ENCODE measurements around the gene PLEKHN1.

The PLEKHN1 gene

GRCh38 chr1:938088-938683, 28.1 kb upstream of the PLEKHN1 start:
- peaks cover 94% of the 10 kb centered on the region for H3K27me3 ChIP-seq (ENCODE audit: control insufficient read depth, insufficient read depth, low read length, poor library complexity, severe bottlenecking)
- 79 to 83% methylated on average over 15 of the region's 15 CpGs for WGBS, 2 experiments

GRCh38 chr1:938711-939489, 27.4 kb upstream of the PLEKHN1 start:
- 32 to 34% methylated on average over 30 of the region's 30 CpGs for WGBS, 2 experiments
- Histone ChIP-seq H3K36me3 (ENCODE audit: control insufficient read depth, insufficient read depth, low read length) (no peaks in the 10 kb centered on the region), H3K27ac (ENCODE audit: insufficient read depth, low read depth, low read length, poor library complexity, severe bottlenecking) (no peak overlapping the region), H3K4me3 (ENCODE audit: insufficient read depth, low read depth, low read length) (no peak overlapping the region), H3K4me1 (ENCODE audit: control insufficient read depth, insufficient read depth, low read length) (peaks cover 51% of the 10 kb centered on the region), H3K9me3 (ENCODE audit: control insufficient read depth, low read length) (no peaks in the 10 kb centered on the region), H3K27me3 (ENCODE audit: control insufficient read depth, insufficient read depth, low read length, poor library complexity, severe bottlenecking) (peaks cover 94% of the 10 kb centered on the region)

More at GRCh38 chr1:938088-938683, 28.1 kb upstream of the PLEKHN1 start:
- H3K4me3 ChIP-seq (ENCODE audit: insufficient read depth, low read depth, low read length): no peak overlapping the region
- no peaks in the 10 kb centered on the region for H3K9me3 ChIP-seq (ENCODE audit: control insufficient read depth, low read length)
- H3K4me1 ChIP-seq (ENCODE audit: control insufficient read depth, insufficient read depth, low read length): peaks cover 52% of the 10 kb centered on the region
- H3K36me3 ChIP-seq (ENCODE audit: control insufficient read depth, insufficient read depth, low read length): no peaks in the 10 kb centered on the region
- no peak overlapping the region for H3K27ac ChIP-seq (ENCODE audit: insufficient read depth, low read depth, low read length, poor library complexity, severe bottlenecking)

- no peaks in the 10 kb centered on the region for H3K9me3 ChIP-seq (ENCODE audit: control insufficient read depth, low read length)
- no peak overlapping the region for H3K27ac ChIP-seq (ENCODE audit: insufficient read depth, low read depth, low read length, poor library complexity, severe bottlenecking)
- H3K27me3 ChIP-seq (ENCODE audit: control insufficient read depth, insufficient read depth, low read length, poor library complexity, severe bottlenecking): peaks cover 95% of the 10 kb centered on the region
- 10 to 11% methylated on average over 21 of the region's 21 CpGs for WGBS, 2 experiments
- H3K4me3 ChIP-seq (ENCODE audit: insufficient read depth, low read depth, low read length): peak overlapping the region; percentile 14
- peaks cover 51% of the 10 kb centered on the region for H3K4me1 ChIP-seq (ENCODE audit: control insufficient read depth, insufficient read depth, low read length)
- no peaks in the 10 kb centered on the region for H3K36me3 ChIP-seq (ENCODE audit: control insufficient read depth, insufficient read depth, low read length)
Measured at GRCh38 chr1:939511-940106, 26.7 kb upstream of the PLEKHN1 start.

GRCh38 chr1:940107-941014, 25.9 kb upstream of the PLEKHN1 start:
- Histone ChIP-seq H3K9me3 (ENCODE audit: control insufficient read depth, low read length) (no peaks in the 10 kb centered on the region), H3K4me3 (ENCODE audit: insufficient read depth, low read depth, low read length) (peak overlapping the region; percentile 14), H3K4me1 (ENCODE audit: control insufficient read depth, insufficient read depth, low read length) (peaks cover 46% of the 10 kb centered on the region), H3K27me3 (ENCODE audit: control insufficient read depth, insufficient read depth, low read length, poor library complexity, severe bottlenecking) (peaks cover 88% of the 10 kb centered on the region), H3K27ac (ENCODE audit: insufficient read depth, low read depth, low read length, poor library complexity, severe bottlenecking) (no peak overlapping the region), H3K36me3 (ENCODE audit: control insufficient read depth, insufficient read depth, low read length) (no peaks in the 10 kb centered on the region)
- 1% methylated on average over 86 of the region's 86 CpGs for WGBS, 2 experiments

GRCh38 chr1:941015-941587, 25.2 kb upstream of the PLEKHN1 start:
- no peaks in the 10 kb centered on the region for H3K36me3 ChIP-seq (ENCODE audit: control insufficient read depth, insufficient read depth, low read length)
- peak overlapping the region; percentile 14 for H3K4me3 ChIP-seq (ENCODE audit: insufficient read depth, low read depth, low read length)
- peaks cover 80% of the 10 kb centered on the region for H3K27me3 ChIP-seq (ENCODE audit: control insufficient read depth, insufficient read depth, low read length, poor library complexity, severe bottlenecking)
- H3K9me3 ChIP-seq (ENCODE audit: control insufficient read depth, low read length): no peaks in the 10 kb centered on the region
- H3K27ac ChIP-seq (ENCODE audit: insufficient read depth, low read depth, low read length, poor library complexity, severe bottlenecking): no peak overlapping the region
- H3K4me1 ChIP-seq (ENCODE audit: control insufficient read depth, insufficient read depth, low read length): peaks cover 40% of the 10 kb centered on the region
- 8 to 10% methylated on average over 36 of the region's 36 CpGs for WGBS, 2 experiments

- Histone ChIP-seq H3K4me1 (ENCODE audit: control insufficient read depth, insufficient read depth, low read length) (peaks cover 40% of the 10 kb centered on the region), H3K36me3 (ENCODE audit: control insufficient read depth, insufficient read depth, low read length) (peaks cover 5% of the 10 kb centered on the region), H3K27ac (ENCODE audit: insufficient read depth, low read depth, low read length, poor library complexity, severe bottlenecking) (no peak overlapping the region), H3K9me3 (ENCODE audit: control insufficient read depth, low read length) (no peaks in the 10 kb centered on the region), H3K27me3 (ENCODE audit: control insufficient read depth, insufficient read depth, low read length, poor library complexity, severe bottlenecking) (peaks cover 73% of the 10 kb centered on the region), H3K4me3 (ENCODE audit: insufficient read depth, low read depth, low read length) (peak overlapping the region; percentile 31)
- 0 to 1% methylated on average over 98 of the region's 98 CpGs for WGBS, 2 experiments
Measured at GRCh38 chr1:941588-942383, 24.5 kb upstream of the PLEKHN1 start.

- H3K4me3 ChIP-seq (ENCODE audit: insufficient read depth, low read depth, low read length): peak overlapping the region; percentile 31
- H3K27me3 ChIP-seq (ENCODE audit: control insufficient read depth, insufficient read depth, low read length, poor library complexity, severe bottlenecking): peaks cover 67% of the 10 kb centered on the region
- 1% methylated on average over 48 of the region's 48 CpGs for WGBS, 2 experiments
Measured at GRCh38 chr1:942411-942821, 23.9 kb upstream of the PLEKHN1 start.

GRCh38 chr1:942864-943533, 23.3 kb upstream of the PLEKHN1 start:
- H3K36me3 ChIP-seq (ENCODE audit: control insufficient read depth, insufficient read depth, low read length): peaks cover 5% of the 10 kb centered on the region
- H3K4me1 ChIP-seq (ENCODE audit: control insufficient read depth, insufficient read depth, low read length): peaks cover 40% of the 10 kb centered on the region
- H3K27me3 ChIP-seq (ENCODE audit: control insufficient read depth, insufficient read depth, low read length, poor library complexity, severe bottlenecking): peaks cover 61% of the 10 kb centered on the region
- peak overlapping the region; percentile 6 for H3K4me3 ChIP-seq (ENCODE audit: insufficient read depth, low read depth, low read length)
- H3K27ac ChIP-seq (ENCODE audit: insufficient read depth, low read depth, low read length, poor library complexity, severe bottlenecking): no peak overlapping the region
- WGBS, 2 experiments: 27 to 30% methylated on average over 27 of the region's 27 CpGs
- no peaks in the 10 kb centered on the region for H3K9me3 ChIP-seq (ENCODE audit: control insufficient read depth, low read length)

More at GRCh38 chr1:942411-942821, 23.9 kb upstream of the PLEKHN1 start:
- no peaks in the 10 kb centered on the region for H3K9me3 ChIP-seq (ENCODE audit: control insufficient read depth, low read length)
- H3K36me3 ChIP-seq (ENCODE audit: control insufficient read depth, insufficient read depth, low read length): peaks cover 5% of the 10 kb centered on the region
- no peak overlapping the region for H3K27ac ChIP-seq (ENCODE audit: insufficient read depth, low read depth, low read length, poor library complexity, severe bottlenecking)
- H3K4me1 ChIP-seq (ENCODE audit: control insufficient read depth, insufficient read depth, low read length): peaks cover 40% of the 10 kb centered on the region
